Gastroesophageal sphincter (tissue), 4 donors: Measurements from ENCODE around the gene SPOPL. TPM values are rescaled to one million over a fixed set of nuclear protein-coding genes. Genes with fewer than 3 reads are reported as not detected.
"Not testable (repeated sequence)": the region's sequence is repeated elsewhere in the genome, so short reads cannot be mapped to it uniquely, and the experiment has no call there.

Source experiments
- ATAC-seq: fragments of 150-250 bp; one replicate; pipeline ENCODE4 v1.9.1; 2016; ENCODE audit warnings: mild to moderate bottlenecking, moderate library complexity
- H3K27ac ChIP-seq, 4 donors: fragments of 200-600 bp; sonication (generic) in 3 of 4; 1 replicate in 3 of 4; 2 replicates in 1 of 4; pipeline ENCODE4 v1.5.1; 2016 to 2019
- H3K27me3 ChIP-seq: fragments of 200-600 bp; sonication (generic); one replicate; pipeline ENCODE4 v1.5.1; 2019
- H3K36me3 ChIP-seq, 2 donors: fragments of 200-600 bp; sonication (generic); one replicate each; pipeline ENCODE4 v1.5.1; 2019; ENCODE audit warnings: control low read depth in 1 of 2
- H3K4me1 ChIP-seq, 3 donors: fragments of 200-600 bp; sonication (generic); 1 replicate in 2 of 3; 2 replicates in 1 of 3; pipeline ENCODE4 v1.5.1; 2016 to 2019; ENCODE audit warnings: control low read depth in 2 of 3
- H3K4me3 ChIP-seq, 2 donors: fragments of 200-600 bp; sonication (generic); one replicate each; pipeline ENCODE4 v1.5.1; 2019; ENCODE audit warnings: mild to moderate bottlenecking in 1 of 2, moderate library complexity in 1 of 2
- H3K9me3 ChIP-seq, 3 donors: fragments of 200-600 bp; sonication (generic); one replicate each; pipeline ENCODE4 v1.5.1; 2017 to 2019; ENCODE audit warnings: control low read depth in 2 of 3
- EP300 ChIP-seq: sonication (generic); formaldehyde crosslinking; IDR thresholded peaks from one replicate; pipeline ENCODE4 v1.6.1; 2017; ENCODE audit warnings: antibody characterized with exemption, mild to moderate bottlenecking
- POLR2A ChIP-seq, 2 donors: fragments of 450-650 bp; IDR thresholded peaks; one replicate each; pipeline ENCODE4 v1.6.1; 2017; ENCODE audit warnings: antibody characterized with exemption in 2 of 2, mild to moderate bottlenecking in 2 of 2, moderate library complexity in 1 of 2
- POLR2AphosphoS5 ChIP-seq: sonication (generic); formaldehyde crosslinking; IDR thresholded peaks from one replicate; pipeline ENCODE4 v1.6.1; 2017; ENCODE audit warnings: antibody characterized with exemption
- WGBS, 2 donors: methylation state at CpG; one replicate each; pipeline ENCODE4 v1.1.5; 2018; ENCODE audit warnings: low coverage in 1 of 2; 5-methylcytosine and 5-hydroxymethylcytosine counted together
- total RNA-seq, 4 donors: library from RNA; depleted of rRNA; stranded (reverse); fragments of >200 nt; gene quantifications; one replicate each; pipeline ENCODE4 v1.1.0, GENCODE V29; 2016
- TF ChIP-seq, protein P1 (sequence below), 4 experiments: fragments of 200-600 bp in 2 of 4; fragments of 450-650 bp in 2 of 4; sonication (generic) in 1 of 4; IDR thresholded peaks; one replicate each; pipeline ENCODE4 v1.5.1; 2017 to 2019; ENCODE audit warnings: antibody characterized with exemption in 4 of 4, mild to moderate bottlenecking in 2 of 4, moderate library complexity in 2 of 4

The SPOPL gene
- total RNA-seq, 4 donors from 2014 or later: 32.7 to 51.8 (median 39.4) TPM

DNA sequence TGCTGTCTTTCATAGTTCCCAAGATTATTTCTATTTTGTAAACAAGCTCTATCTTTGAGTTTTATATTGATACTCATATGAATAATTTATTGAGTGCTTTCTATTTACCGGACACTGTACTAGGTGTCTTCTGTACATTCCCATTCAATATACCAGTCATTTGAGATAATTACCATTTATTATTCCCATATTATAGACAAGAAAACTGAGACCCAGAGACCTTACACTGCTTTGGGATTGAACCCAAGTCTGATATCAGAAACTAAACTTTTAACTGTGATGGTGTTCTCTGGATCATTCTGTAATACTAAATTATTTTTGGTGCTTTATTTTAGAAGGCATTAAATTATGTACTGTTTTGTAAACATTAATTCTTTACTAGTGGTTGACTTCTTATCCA lies 17.3 kb downstream of the SPOPL start:
- TF ChIP-seq EP300 (no peak), POLR2A (IDR thresholded peaks at IDR 0.05) (no peak), POLR2AphosphoS5 (no peak)
- TF ChIP-seq, protein P1, sequence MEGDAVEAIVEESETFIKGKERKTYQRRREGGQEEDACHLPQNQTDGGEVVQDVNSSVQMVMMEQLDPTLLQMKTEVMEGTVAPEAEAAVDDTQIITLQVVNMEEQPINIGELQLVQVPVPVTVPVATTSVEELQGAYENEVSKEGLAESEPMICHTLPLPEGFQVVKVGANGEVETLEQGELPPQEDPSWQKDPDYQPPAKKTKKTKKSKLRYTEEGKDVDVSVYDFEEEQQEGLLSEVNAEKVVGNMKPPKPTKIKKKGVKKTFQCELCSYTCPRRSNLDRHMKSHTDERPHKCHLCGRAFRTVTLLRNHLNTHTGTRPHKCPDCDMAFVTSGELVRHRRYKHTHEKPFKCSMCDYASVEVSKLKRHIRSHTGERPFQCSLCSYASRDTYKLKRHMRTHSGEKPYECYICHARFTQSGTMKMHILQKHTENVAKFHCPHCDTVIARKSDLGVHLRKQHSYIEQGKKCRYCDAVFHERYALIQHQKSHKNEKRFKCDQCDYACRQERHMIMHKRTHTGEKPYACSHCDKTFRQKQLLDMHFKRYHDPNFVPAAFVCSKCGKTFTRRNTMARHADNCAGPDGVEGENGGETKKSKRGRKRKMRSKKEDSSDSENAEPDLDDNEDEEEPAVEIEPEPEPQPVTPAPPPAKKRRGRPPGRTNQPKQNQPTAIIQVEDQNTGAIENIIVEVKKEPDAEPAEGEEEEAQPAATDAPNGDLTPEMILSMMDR (IDR thresholded peaks at IDR 0.05): no peak
- Histone ChIP-seq H3K27me3 (no peaks in the 10 kb centered on the region), H3K9me3 (no peaks in the 10 kb centered on the region), H3K27ac (no peak overlapping the region), H3K4me3 (no peak overlapping the region), H3K36me3 (peaks cover 0 to 3% of the 10 kb centered on the region in 2 donors), H3K4me1 (peaks cover 6 to 79% (median 8%) of the 10 kb centered on the region in 3 donors)
- ATAC-seq: no peak
- 88 to 100% methylated on average over 1 of the region's 1 CpG for WGBS, 2 donors

DNA sequence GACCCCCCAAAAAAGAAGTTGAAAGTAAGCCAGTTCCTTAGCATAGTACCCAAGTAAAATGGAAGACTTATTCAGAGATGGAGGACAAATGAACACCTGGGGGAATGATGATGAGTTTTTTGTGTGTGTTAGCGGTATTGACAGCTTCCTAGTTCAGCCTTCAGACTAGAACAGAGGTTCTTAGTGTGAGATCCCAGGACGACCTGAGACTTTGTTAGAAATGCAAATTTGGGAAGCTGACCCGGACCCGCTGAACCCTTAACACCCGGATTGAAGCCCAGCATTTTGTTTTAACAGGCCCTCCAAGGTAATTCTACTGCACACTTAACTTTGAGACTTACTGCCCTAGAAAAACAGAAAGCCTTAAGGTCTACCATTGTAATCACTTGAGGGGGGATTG lies 20.3 kb downstream of the SPOPL start:
- TF ChIP-seq, protein P1 (IDR thresholded peaks at IDR 0.05): no peak
- no peak for TF ChIP-seq POLR2A (IDR thresholded peaks at IDR 0.05)
- TF ChIP-seq EP300: no peak
- no peak for TF ChIP-seq POLR2AphosphoS5
- Histone ChIP-seq H3K36me3 (peaks cover 0 to 11% of the 10 kb centered on the region in 2 donors), H3K9me3 (no peaks in the 10 kb centered on the region), H3K4me3 (no peak overlapping the region), H3K4me1 (peaks cover 0 to 50% (median 0%) of the 10 kb centered on the region in 3 donors), H3K27ac (no peak overlapping the region), H3K27me3 (no peaks in the 10 kb centered on the region)
- ATAC-seq: no peak
- WGBS, 2 donors: 73 to 77% methylated on average over 3 to 5 of the region's 5 CpGs

DNA sequence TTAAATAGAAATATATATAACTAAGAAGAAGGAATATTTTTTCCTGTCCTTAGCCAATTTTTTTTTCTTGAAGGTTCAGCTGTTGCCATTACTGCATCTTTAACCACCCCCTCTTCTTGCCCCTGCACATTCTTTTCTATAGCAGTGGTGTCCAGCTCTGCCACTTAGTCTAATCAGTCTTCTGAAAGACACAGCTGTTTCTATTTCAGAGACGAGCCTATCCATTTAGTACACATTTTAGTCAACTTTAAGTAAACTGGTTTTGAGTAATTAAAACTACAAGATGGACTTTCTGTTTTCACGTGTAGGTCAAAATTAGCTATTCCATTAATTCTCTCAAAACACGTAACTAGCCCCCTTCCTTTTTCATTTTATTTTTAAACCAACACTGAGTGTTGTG lies 21.0 kb downstream of the SPOPL start:
- H3K4me1 ChIP-seq: peaks cover 0 to 49% (median 0%) of the 10 kb centered on the region in 3 donors
- H3K27me3 ChIP-seq: no peaks in the 10 kb centered on the region
- TF ChIP-seq, protein P1 (IDR thresholded peaks at IDR 0.05): no peak
- TF ChIP-seq EP300 (no peak), POLR2AphosphoS5 (no peak), POLR2A (IDR thresholded peaks at IDR 0.05) (no peak)
- no peak overlapping the region for H3K27ac ChIP-seq
- no peak overlapping the region for H3K4me3 ChIP-seq
- no peaks in the 10 kb centered on the region for H3K9me3 ChIP-seq
- no peak for ATAC-seq
- peaks cover 0 to 11% of the 10 kb centered on the region in 2 donors for H3K36me3 ChIP-seq
- 42 to 50% methylated on average over 3 of the region's 3 CpGs for WGBS, 2 donors

GRCh38 chr2:138523018-138523672 lies 21.6 kb downstream of the SPOPL start:
- not testable (repeated sequence) for H3K4me3 ChIP-seq, H3K27me3 ChIP-seq, H3K27ac ChIP-seq, ATAC-seq, H3K9me3 ChIP-seq
- 70 to 79% methylated on average over 6 to 7 of the region's 7 CpGs for WGBS, 2 donors
- Histone ChIP-seq H3K4me1 (peaks cover 0 to 54% (median 0%) of the 10 kb centered on the region in 3 donors), H3K36me3 (peaks cover 0 to 11% of the 10 kb centered on the region in 2 donors)

GRCh38 chr2:138523673-138524042 lies 22.1 kb downstream of the SPOPL start:
- not testable (repeated sequence) for H3K9me3 ChIP-seq, H3K27ac ChIP-seq, H3K27me3 ChIP-seq, ATAC-seq, H3K4me3 ChIP-seq
- H3K4me1 ChIP-seq: peaks cover 0 to 52% (median 0%) of the 10 kb centered on the region in 3 donors
- H3K36me3 ChIP-seq: peaks cover 0 to 11% of the 10 kb centered on the region in 2 donors
- WGBS, 2 donors: 60% methylated on average over 1 of the region's 3 CpGs; no CpG with 5 or more reads in 1 of the 2 donors

- H3K4me3 ChIP-seq, H3K27ac ChIP-seq, H3K27me3 ChIP-seq, H3K9me3 ChIP-seq, ATAC-seq: not testable (repeated sequence)
- Histone ChIP-seq H3K4me1 (peaks cover 0 to 45% (median 0%) of the 10 kb centered on the region in 3 donors), H3K36me3 (peaks cover 0 to 11% of the 10 kb centered on the region in 2 donors)
- 100% methylated on average over 1 of the region's 1 CpG for WGBS, 2 donors
Measured at GRCh38 chr2:138524353-138524752, 22.8 kb downstream of the SPOPL start.
